GM23248 (cell line): ENCODE data around the gene ABCG8.

Experiments
- EZH2 ChIP-seq: fragments of 200-600 bp; sonication (generic); IDR thresholded peaks from 2 replicates; pipeline ENCODE4 v1.6.1; 2018; ENCODE audit warnings: antibody characterized with exemption, mild to moderate bottlenecking; ENCODE audit not compliant: insufficient read depth, poor library complexity, severe bottlenecking
- EZH2phosphoT487 ChIP-seq: fragments of 200-600 bp; sonication (generic); IDR thresholded peaks from 2 replicates; pipeline ENCODE4 v1.6.1; 2018; ENCODE audit warnings: antibody characterized with exemption, moderate library complexity, mild to moderate bottlenecking, low read depth; ENCODE audit not compliant: insufficient read depth

DNA sequence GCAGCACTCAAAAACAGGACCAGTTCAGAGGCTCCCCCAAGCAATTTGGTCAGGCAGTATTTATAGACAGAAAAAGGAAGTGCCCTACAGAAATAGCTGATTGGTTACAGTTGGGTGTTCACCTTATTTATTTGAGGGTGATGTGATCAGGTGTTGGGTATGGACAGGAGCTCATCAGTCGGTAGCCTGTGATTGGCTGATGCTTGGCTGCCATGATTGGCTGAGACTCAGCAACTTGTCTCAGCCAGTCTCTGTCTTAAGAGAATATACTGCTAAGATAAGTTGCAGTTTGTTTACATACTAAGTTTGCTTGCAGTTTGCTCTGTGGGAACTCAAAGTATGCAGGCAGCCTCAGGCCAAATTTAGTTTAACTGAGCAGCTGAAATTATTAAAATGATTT, 9.4 kb downstream of the ABCG8 start:
- TF ChIP-seq EZH2 (no peak), EZH2phosphoT487 (no peak)
